Measurements from ENCODE around the gene BRD7. TPM values are rescaled to one million over a fixed set of nuclear protein-coding genes. Genes with fewer than 3 reads are reported as not detected.

BRD7 gene
- total RNA-seq, 1 experiment from 2014 or later, result 66.0 TPM

- DNase-seq, result no peak
- H2AFZ ChIP-seq (ENCODE audit: low read length), result no peak overlapping the region
- no peaks in the 10 kb centered on the region for H3K9me2 ChIP-seq (replicated peaks; ENCODE audit: insufficient read depth, low read length)
- H3K27me3 ChIP-seq (ENCODE audit: low read length), result no peaks in the 10 kb centered on the region
- no peaks in the 10 kb centered on the region for H4K20me1 ChIP-seq (ENCODE audit: insufficient read depth, low read depth, low read length)
- H3K9me3 ChIP-seq (ENCODE audit: low read length), result no peaks in the 10 kb centered on the region
- no peak overlapping the region for H3K27ac ChIP-seq (ENCODE audit: low read length)
- H3K4me2 ChIP-seq (ENCODE audit: low read depth, low read length, poor library complexity, severe bottlenecking), result no peak overlapping the region
- no peaks in the 10 kb centered on the region for H3K4me1 ChIP-seq (ENCODE audit: low read length)
- H3K4me3 ChIP-seq (ENCODE audit: low read length), result no peak overlapping the region
- no peaks in the 10 kb centered on the region for H3K79me2 ChIP-seq (ENCODE audit: low read length)
- H3K9ac ChIP-seq (ENCODE audit: low read length), result no peak overlapping the region
- H3K36me3 ChIP-seq (ENCODE audit: insufficient read depth, low read length), result 0 out of 2 replicates have a peak, but pooled peaks cover 6% of the 10 kb centered on the region
Measured at GRCh38 chr16:50298591-50299507, 69.9 kb downstream of the BRD7 start.

DNA sequence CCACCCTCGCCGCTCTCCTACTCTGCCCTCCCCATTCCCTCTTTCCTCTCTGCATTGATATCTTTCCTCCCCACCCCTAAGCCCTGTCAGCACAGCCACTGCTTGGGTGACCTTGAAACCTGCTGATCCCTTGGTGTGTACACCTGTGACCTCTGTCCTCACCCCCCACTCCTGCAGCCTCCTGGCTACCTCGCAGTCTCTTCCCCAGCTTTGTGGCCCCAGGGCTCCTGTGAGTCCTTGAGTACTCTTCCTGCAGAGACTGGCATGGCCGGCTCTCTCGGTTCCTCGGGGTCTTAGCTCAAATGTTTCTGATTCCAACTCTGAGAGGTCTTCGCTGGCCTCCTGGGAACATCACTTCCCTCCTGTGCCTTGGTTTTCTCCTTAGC, 70.7 kb downstream of the BRD7 start:
- H3K4me3 ChIP-seq (ENCODE audit: low read length), result no peak overlapping the region
- no peaks in the 10 kb centered on the region for H3K79me2 ChIP-seq (ENCODE audit: low read length)
- no peaks in the 10 kb centered on the region for H4K20me1 ChIP-seq (ENCODE audit: insufficient read depth, low read depth, low read length)
- no peak overlapping the region for H2AFZ ChIP-seq (ENCODE audit: low read length)
- no peak overlapping the region for H3K27ac ChIP-seq (ENCODE audit: low read length)
- no peaks in the 10 kb centered on the region for H3K4me1 ChIP-seq (ENCODE audit: low read length)
- H3K36me3 ChIP-seq (ENCODE audit: insufficient read depth, low read length), result 0 out of 2 replicates have a peak, but pooled peaks cover 10% of the 10 kb centered on the region
- H3K9me2 ChIP-seq (replicated peaks; ENCODE audit: insufficient read depth, low read length), result no peaks in the 10 kb centered on the region
- H3K4me2 ChIP-seq (ENCODE audit: low read depth, low read length, poor library complexity, severe bottlenecking), result no peak overlapping the region
- DNase-seq, result no peak
- H3K9me3 ChIP-seq (ENCODE audit: low read length), result no peaks in the 10 kb centered on the region
- H3K9ac ChIP-seq (ENCODE audit: low read length), result no peak overlapping the region
- H3K27me3 ChIP-seq (ENCODE audit: low read length), result no peaks in the 10 kb centered on the region

GRCh38 chr16:50297301-50298074, 71.3 kb downstream of the BRD7 start:
- H2AFZ ChIP-seq (ENCODE audit: low read length), result no peak overlapping the region
- no peaks in the 10 kb centered on the region for H3K79me2 ChIP-seq (ENCODE audit: low read length)
- no peaks in the 10 kb centered on the region for H3K27me3 ChIP-seq (ENCODE audit: low read length)
- no peak overlapping the region for H3K4me2 ChIP-seq (ENCODE audit: low read depth, low read length, poor library complexity, severe bottlenecking)
- no peaks in the 10 kb centered on the region for H3K9me2 ChIP-seq (replicated peaks; ENCODE audit: insufficient read depth, low read length)
- H3K36me3 ChIP-seq (ENCODE audit: insufficient read depth, low read length), result 0 out of 2 replicates have a peak, but pooled peaks cover 10% of the 10 kb centered on the region
- H3K4me3 ChIP-seq (ENCODE audit: low read length), result no peak overlapping the region
- no peak overlapping the region for H3K27ac ChIP-seq (ENCODE audit: low read length)
- H4K20me1 ChIP-seq (ENCODE audit: insufficient read depth, low read depth, low read length), result no peaks in the 10 kb centered on the region
- no peak overlapping the region for H3K9ac ChIP-seq (ENCODE audit: low read length)
- H3K9me3 ChIP-seq (ENCODE audit: low read length), result no peaks in the 10 kb centered on the region
- no peaks in the 10 kb centered on the region for H3K4me1 ChIP-seq (ENCODE audit: low read length)
- DNase-seq, result no peak

DNA sequence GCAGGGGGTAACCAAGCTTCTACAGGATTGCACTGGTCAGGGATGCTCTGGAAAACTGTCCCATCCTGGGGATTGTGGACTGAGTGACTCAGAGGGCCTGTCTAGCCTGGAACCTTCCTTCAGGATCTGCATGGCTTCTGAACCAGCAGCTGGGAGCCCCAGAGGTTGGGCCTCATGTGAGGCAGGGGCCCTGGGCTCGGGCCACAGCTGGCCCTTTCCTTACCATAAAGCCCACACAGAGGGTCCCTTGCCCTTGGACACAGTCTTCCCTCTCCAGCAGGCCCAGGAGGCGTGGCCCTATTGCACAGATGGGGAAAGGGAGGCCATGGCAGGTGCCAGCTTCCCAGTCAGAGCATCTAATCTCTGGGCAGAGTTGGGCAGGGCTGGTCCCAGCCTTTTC, 72.0 kb downstream of the BRD7 start:
- Histone ChIP-seq H3K9me2 (replicated peaks; ENCODE audit: insufficient read depth, low read length) (no peaks in the 10 kb centered on the region), H2AFZ (ENCODE audit: low read length) (no peak overlapping the region), H3K4me3 (ENCODE audit: low read length) (no peak overlapping the region), H4K20me1 (ENCODE audit: insufficient read depth, low read depth, low read length) (no peaks in the 10 kb centered on the region), H3K36me3 (ENCODE audit: insufficient read depth, low read length) (0 out of 2 replicates have a peak, but pooled peaks cover 10% of the 10 kb centered on the region), H3K27ac (ENCODE audit: low read length) (no peak overlapping the region), H3K4me2 (ENCODE audit: low read depth, low read length, poor library complexity, severe bottlenecking) (no peak overlapping the region), H3K9ac (ENCODE audit: low read length) (no peak overlapping the region), H3K27me3 (ENCODE audit: low read length) (no peaks in the 10 kb centered on the region), H3K79me2 (ENCODE audit: low read length) (no peaks in the 10 kb centered on the region), H3K4me1 (ENCODE audit: low read length) (no peaks in the 10 kb centered on the region), H3K9me3 (ENCODE audit: low read length) (no peaks in the 10 kb centered on the region)
- DNase-seq, result no peak

DNA sequence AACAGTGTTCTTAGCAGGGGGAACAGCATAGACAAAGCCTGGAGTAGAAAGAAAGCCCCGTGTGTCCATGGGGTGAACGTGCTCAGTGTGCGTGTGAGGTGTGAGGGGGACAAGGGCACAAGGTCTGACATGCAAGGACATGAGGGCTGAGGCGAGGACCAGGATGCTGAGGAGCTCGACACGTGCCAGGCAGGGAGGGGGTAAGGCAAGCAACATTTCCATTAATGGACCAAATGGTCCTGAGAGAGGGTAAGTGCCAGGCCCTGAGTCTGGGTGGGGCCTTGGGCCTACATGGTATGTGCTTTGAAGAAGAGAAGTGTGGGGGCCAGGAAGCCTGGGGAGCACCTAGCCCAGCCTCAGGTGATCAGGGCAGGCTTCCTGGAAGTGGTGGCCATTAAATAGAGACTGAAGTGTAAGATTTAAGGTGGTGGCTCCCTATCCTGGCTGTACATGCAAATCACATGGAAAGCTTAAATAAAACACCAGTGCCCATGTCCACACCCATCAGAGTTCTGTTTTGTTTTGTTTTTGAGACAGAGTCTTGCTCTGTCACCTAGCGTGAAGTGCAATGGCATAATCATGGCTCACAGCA, 73.2 kb downstream of the BRD7 start:
- Histone ChIP-seq H3K4me3 (ENCODE audit: low read length) (no peak overlapping the region), H3K27me3 (ENCODE audit: low read length) (no peaks in the 10 kb centered on the region), H3K4me1 (ENCODE audit: low read length) (no peaks in the 10 kb centered on the region), H3K27ac (ENCODE audit: low read length) (no peak overlapping the region), H3K9me2 (replicated peaks; ENCODE audit: insufficient read depth, low read length) (no peaks in the 10 kb centered on the region), H3K79me2 (ENCODE audit: low read length) (no peaks in the 10 kb centered on the region), H2AFZ (ENCODE audit: low read length) (no peak overlapping the region), H3K9ac (ENCODE audit: low read length) (no peak overlapping the region), H4K20me1 (ENCODE audit: insufficient read depth, low read depth, low read length) (no peaks in the 10 kb centered on the region), H3K36me3 (ENCODE audit: insufficient read depth, low read length) (0 out of 2 replicates have a peak, but pooled peaks cover 10% of the 10 kb centered on the region), H3K9me3 (ENCODE audit: low read length) (no peaks in the 10 kb centered on the region), H3K4me2 (ENCODE audit: low read depth, low read length, poor library complexity, severe bottlenecking) (no peak overlapping the region)
- DNase-seq, result no peak

DNA sequence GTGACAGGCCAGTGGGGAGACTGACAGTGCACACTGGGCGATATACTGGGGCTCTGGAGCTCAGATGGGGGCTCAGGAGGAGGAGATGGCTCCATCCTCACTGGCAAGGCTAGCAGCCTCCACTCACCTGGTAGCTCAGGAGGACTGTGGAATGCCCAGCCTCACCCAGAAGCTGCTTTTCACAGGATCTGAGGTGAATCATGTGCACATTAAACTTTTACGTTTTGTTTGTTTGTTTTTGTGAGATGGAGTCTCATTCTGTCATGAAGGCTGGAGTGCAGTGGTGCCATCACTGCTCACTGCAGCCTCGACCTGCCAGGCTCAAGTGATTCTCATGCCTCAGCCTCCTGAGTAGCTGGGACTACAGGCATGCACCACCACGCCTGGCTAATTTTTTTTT, 73.8 kb downstream of the BRD7 start:
- H4K20me1 ChIP-seq (ENCODE audit: insufficient read depth, low read depth, low read length), result no peaks in the 10 kb centered on the region
- no peak for DNase-seq
- no peak overlapping the region for H3K4me3 ChIP-seq (ENCODE audit: low read length)
- H3K9me3 ChIP-seq (ENCODE audit: low read length), result no peaks in the 10 kb centered on the region
- H3K9me2 ChIP-seq (replicated peaks; ENCODE audit: insufficient read depth, low read length), result no peaks in the 10 kb centered on the region
- no peaks in the 10 kb centered on the region for H3K79me2 ChIP-seq (ENCODE audit: low read length)
- 0 out of 2 replicates have a peak, but pooled peaks cover 10% of the 10 kb centered on the region for H3K36me3 ChIP-seq (ENCODE audit: insufficient read depth, low read length)
- no peaks in the 10 kb centered on the region for H3K27me3 ChIP-seq (ENCODE audit: low read length)
- no peak overlapping the region for H3K27ac ChIP-seq (ENCODE audit: low read length)
- no peak overlapping the region for H3K9ac ChIP-seq (ENCODE audit: low read length)
- no peak overlapping the region for H3K4me2 ChIP-seq (ENCODE audit: low read depth, low read length, poor library complexity, severe bottlenecking)
- no peak overlapping the region for H2AFZ ChIP-seq (ENCODE audit: low read length)
- H3K4me1 ChIP-seq (ENCODE audit: low read length), result no peaks in the 10 kb centered on the region

- no peaks in the 10 kb centered on the region for H3K9me2 ChIP-seq (replicated peaks; ENCODE audit: insufficient read depth, low read length)
- H3K9ac ChIP-seq (ENCODE audit: low read length), result no peak overlapping the region
- no peaks in the 10 kb centered on the region for H3K4me1 ChIP-seq (ENCODE audit: low read length)
- H3K79me2 ChIP-seq (ENCODE audit: low read length), result no peaks in the 10 kb centered on the region
- no peak overlapping the region for H3K4me3 ChIP-seq (ENCODE audit: low read length)
- no peak overlapping the region for H2AFZ ChIP-seq (ENCODE audit: low read length)
- H4K20me1 ChIP-seq (ENCODE audit: insufficient read depth, low read depth, low read length), result no peaks in the 10 kb centered on the region
- H3K4me2 ChIP-seq (ENCODE audit: low read depth, low read length, poor library complexity, severe bottlenecking), result no peak overlapping the region
- H3K27me3 ChIP-seq (ENCODE audit: low read length), result no peaks in the 10 kb centered on the region
- H3K36me3 ChIP-seq (ENCODE audit: insufficient read depth, low read length), result 0 out of 2 replicates have a peak, but pooled peaks cover 10% of the 10 kb centered on the region
- no peak overlapping the region for H3K27ac ChIP-seq (ENCODE audit: low read length)
- no peak for DNase-seq
- no peaks in the 10 kb centered on the region for H3K9me3 ChIP-seq (ENCODE audit: low read length)
Measured at GRCh38 chr16:50293994-50294855, 74.6 kb downstream of the BRD7 start.
